Tibial artery (tissue), 4 donors: ENCODE results near the gene LDLRAD3.

ENCODE experiments used
- DNase-seq, 2 donors: peaks; one replicate each; pipeline ENCODE4 v3.0.0-alpha.2; 2019
- H3K27ac ChIP-seq, 2 donors: fragments of 200-600 bp; sonication (generic) in 1 of 2; 1 replicate in 1 of 2; 2 replicates in 1 of 2; pipeline ENCODE4 v1.5.1; 2018 to 2019; ENCODE audit warnings: mild to moderate bottlenecking in 1 of 2
- H3K27me3 ChIP-seq, 2 donors: fragments of 200-600 bp; sonication (generic) in 1 of 2; one replicate each; pipeline versions ENCODE4 v1.5.1 to v1.6.0; 2016 to 2019
- H3K36me3 ChIP-seq, 3 donors: fragments of 200-600 bp; sonication (generic) in 2 of 3; one replicate each; pipeline ENCODE4 v1.5.1; 2016 to 2019; ENCODE audit warnings: mild to moderate bottlenecking in 2 of 3
- H3K4me1 ChIP-seq, 4 donors: fragments of 200-600 bp; sonication (generic) in 2 of 4; 1 replicate in 3 of 4; 2 replicates in 1 of 4; pipeline ENCODE4 v1.5.1; 2016 to 2019
- H3K4me3 ChIP-seq, 2 donors: fragments of 200-600 bp; sonication (generic) in 1 of 2; 1 replicate in 1 of 2; 2 replicates in 1 of 2; pipeline ENCODE4 v1.5.1; 2018 to 2019; ENCODE audit warnings: mild to moderate bottlenecking in 2 of 2
- H3K9me3 ChIP-seq, 3 donors: fragments of 200-600 bp; sonication (generic) in 1 of 3; one replicate each; pipeline ENCODE4 v1.5.1; 2016 to 2019
- intact Hi-C: fragments of 100-400 bp; cut with DNase I; formaldehyde crosslinking; loops from one replicate; pipeline ENCODE4 v1.15.0; 2023; ENCODE audit warnings: low total_unique reads
- TF ChIP-seq, protein P1 (sequence below), 2 experiments: fragments of 200-600 bp in 1 of 2; fragments of 450-650 bp in 1 of 2; IDR thresholded peaks; one replicate each; pipeline ENCODE4 v1.5.1; 2017 to 2019; ENCODE audit warnings: antibody characterized with exemption in 2 of 2, mild to moderate bottlenecking in 1 of 2, moderate library complexity in 1 of 2

Gene LDLRAD3

GRCh38 chr11:36109850-36110606 lies 166.2 kb downstream of the LDLRAD3 start:
- intact Hi-C loops = no loop called here
- TF ChIP-seq, protein P1, sequence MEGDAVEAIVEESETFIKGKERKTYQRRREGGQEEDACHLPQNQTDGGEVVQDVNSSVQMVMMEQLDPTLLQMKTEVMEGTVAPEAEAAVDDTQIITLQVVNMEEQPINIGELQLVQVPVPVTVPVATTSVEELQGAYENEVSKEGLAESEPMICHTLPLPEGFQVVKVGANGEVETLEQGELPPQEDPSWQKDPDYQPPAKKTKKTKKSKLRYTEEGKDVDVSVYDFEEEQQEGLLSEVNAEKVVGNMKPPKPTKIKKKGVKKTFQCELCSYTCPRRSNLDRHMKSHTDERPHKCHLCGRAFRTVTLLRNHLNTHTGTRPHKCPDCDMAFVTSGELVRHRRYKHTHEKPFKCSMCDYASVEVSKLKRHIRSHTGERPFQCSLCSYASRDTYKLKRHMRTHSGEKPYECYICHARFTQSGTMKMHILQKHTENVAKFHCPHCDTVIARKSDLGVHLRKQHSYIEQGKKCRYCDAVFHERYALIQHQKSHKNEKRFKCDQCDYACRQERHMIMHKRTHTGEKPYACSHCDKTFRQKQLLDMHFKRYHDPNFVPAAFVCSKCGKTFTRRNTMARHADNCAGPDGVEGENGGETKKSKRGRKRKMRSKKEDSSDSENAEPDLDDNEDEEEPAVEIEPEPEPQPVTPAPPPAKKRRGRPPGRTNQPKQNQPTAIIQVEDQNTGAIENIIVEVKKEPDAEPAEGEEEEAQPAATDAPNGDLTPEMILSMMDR (IDR thresholded peaks at IDR 0.05) = no peak
- Histone ChIP-seq H3K4me3 (no peak overlapping the region), H3K9me3 (peaks cover 0 to 16% (median 0%) of the 10 kb centered on the region in 3 donors), H3K4me1 (no peaks in the 10 kb centered on the region), H3K27me3 (no peaks in the 10 kb centered on the region), H3K27ac (no peak overlapping the region), H3K36me3 (peaks cover 0 to 27% (median 8%) of the 10 kb centered on the region in 3 donors)
- DNase-seq = no peak

GRCh38 chr11:36110668-36111410 lies 167.0 kb downstream of the LDLRAD3 start:
- no peak for DNase-seq
- intact Hi-C loops = no loop called here
- H3K27me3 ChIP-seq = no peaks in the 10 kb centered on the region
- H3K4me3 ChIP-seq = no peak overlapping the region
- no peak overlapping the region for H3K27ac ChIP-seq
- TF ChIP-seq, protein P1 (IDR thresholded peaks at IDR 0.05) = no peak
- H3K9me3 ChIP-seq = peaks cover 0 to 16% (median 0%) of the 10 kb centered on the region in 3 donors
- peaks cover 0 to 33% (median 8%) of the 10 kb centered on the region in 3 donors for H3K36me3 ChIP-seq
- no peaks in the 10 kb centered on the region for H3K4me1 ChIP-seq

GRCh38 chr11:36114095-36114494 lies 170.2 kb downstream of the LDLRAD3 start:
- intact Hi-C loops = no loop called here
- H3K27me3 ChIP-seq = no peaks in the 10 kb centered on the region
- H3K27ac ChIP-seq = no peak overlapping the region
- peaks cover 0 to 16% (median 0%) of the 10 kb centered on the region in 3 donors for H3K9me3 ChIP-seq
- TF ChIP-seq, protein P1 (IDR thresholded peaks at IDR 0.05) = no peak
- H3K36me3 ChIP-seq = peaks cover 0 to 28% (median 8%) of the 10 kb centered on the region in 3 donors
- no peak overlapping the region for H3K4me3 ChIP-seq
- no peaks in the 10 kb centered on the region for H3K4me1 ChIP-seq
- no peak for DNase-seq

- intact Hi-C loops = no loop called here
- Histone ChIP-seq H3K27ac (no peak overlapping the region), H3K4me3 (no peak overlapping the region), H3K27me3 (no peaks in the 10 kb centered on the region), H3K36me3 (peaks cover 0 to 28% (median 8%) of the 10 kb centered on the region in 3 donors), H3K9me3 (peaks cover 0 to 16% (median 0%) of the 10 kb centered on the region in 3 donors), H3K4me1 (no peaks in the 10 kb centered on the region)
- TF ChIP-seq, protein P1 (IDR thresholded peaks at IDR 0.05) = no peak
- no peak for DNase-seq
These were observed 171.5 kb downstream of the LDLRAD3 start for GRCh38 chr11:36115378-36115801.

- Histone ChIP-seq H3K4me3 (no peak overlapping the region), H3K4me1 (no peaks in the 10 kb centered on the region), H3K9me3 (peaks cover 0 to 16% (median 0%) of the 10 kb centered on the region in 3 donors), H3K27ac (no peak overlapping the region), H3K36me3 (peaks cover 0 to 28% (median 8%) of the 10 kb centered on the region in 3 donors), H3K27me3 (no peaks in the 10 kb centered on the region)
- TF ChIP-seq, protein P1 (IDR thresholded peaks at IDR 0.05) = no peak
- intact Hi-C loops = no loop called here
- DNase-seq = no peak
These were observed 172.3 kb downstream of the LDLRAD3 start for GRCh38 chr11:36116161-36116560.
